GM13977 (cell line): Measurements from ENCODE around the gene NFKB1.
"Not testable (repeated sequence)": the region's sequence is repeated elsewhere in the genome, so short reads cannot be mapped to it uniquely, and the experiment has no call there.

Source experiments
- DNase-seq: peaks from one replicate; pipeline ENCODE4 v3.0.0; 2012; ENCODE audit warnings: low spot score
- CTCF ChIP-seq: IDR thresholded peaks from 2 replicates; pipeline ENCODE4 v1.5.1; 2012; ENCODE audit warnings: mild to moderate bottlenecking, control low read depth; ENCODE audit not compliant: insufficient read depth; ENCODE audit errors: extremely low read depth, missing control alignments
- in situ Hi-C: fragments of 300-500 bp; cut with MboI; formaldehyde crosslinking; loops from one replicate; pipeline ENCODE4 v1.12.0; 2022; ENCODE audit warnings: low sequenced_read_pairs, low pct_unique_long_range_greater_than_20kb, mixed read lengths, inconsistent platforms; ENCODE audit not compliant: unreplicated experiment

The NFKB1 gene

GRCh38 chr4:102616636-102617035, 115.5 kb downstream of the NFKB1 start:
- no peak for DNase-seq
- in situ Hi-C loops, result loop anchor here (10.0 kb wide), 1 partner anchor 408 kb away; no protein-coding TSS in a partner anchor
- no peak for TF ChIP-seq CTCF

GRCh38 chr4:102619021-102619420, 117.9 kb downstream of the NFKB1 start:
- in situ Hi-C loops, result loop anchor here (10.0 kb wide), 1 partner anchor 406 kb away; no protein-coding TSS in a partner anchor
- DNase-seq, result not testable (repeated sequence)

GRCh38 chr4:102619776-102620631, 118.8 kb downstream of the NFKB1 start:
- not testable (repeated sequence) for DNase-seq
- in situ Hi-C loops, result loop anchor here (10.0 kb wide), 3 partner anchors 165 to 405 kb away; no protein-coding TSS in a partner anchor

- in situ Hi-C loops, result loop anchor here (10.0 kb wide), 2 partner anchors 166 to 384 kb away; no protein-coding TSS in a partner anchor
- TF ChIP-seq CTCF, result peak; percentile 38
- DNase-seq, result peak; percentile 32
These were observed 119.7 kb downstream of the NFKB1 start for GRCh38 chr4:102620697-102621497.

GRCh38 chr4:102623622-102624021, 122.5 kb downstream of the NFKB1 start:
- in situ Hi-C loops, result loop anchor here (10.0 kb wide), 2 partner anchors 169 to 381 kb away; no protein-coding TSS in a partner anchor
- no peak for DNase-seq
- TF ChIP-seq CTCF, result peak; percentile 18

GRCh38 chr4:102624505-102624904, 123.3 kb downstream of the NFKB1 start:
- no peak for TF ChIP-seq CTCF
- in situ Hi-C loops, result loop anchor here (10.0 kb wide), 2 partner anchors 170 to 380 kb away; no protein-coding TSS in a partner anchor
- no peak for DNase-seq

- peak; percentile 62 for TF ChIP-seq CTCF
- peak; percentile 65 for DNase-seq
- in situ Hi-C loops, result loop anchor here (10.0 kb wide), 2 partner anchors 171 to 379 kb away; no protein-coding TSS in a partner anchor
These were observed 124.2 kb downstream of the NFKB1 start for GRCh38 chr4:102625232-102625930.
